H1 (cell line): ENCODE results near the gene AGPAT3. TPM values are rescaled to one million over a fixed set of nuclear protein-coding genes. Genes with fewer than 3 reads are reported as not detected.

ENCODE experiments used
- CTCF ChIA-PET: fragments of 300-600 bp; sonication (Branson Sonifier 250); formaldehyde crosslinking; loops from one replicate; lab custom pipeline; 2021; ENCODE audit not compliant: partially characterized antibody; lab: Charles Lee
- POLR2A ChIA-PET: fragments of 300-600 bp; sonication (Branson Sonifier 250); formaldehyde crosslinking; loops from one replicate; lab custom pipeline; 2021; ENCODE audit warnings: inconsistent platforms; ENCODE audit not compliant: partially characterized antibody; lab: Charles Lee
- DNase-seq, 2 experiments: peaks; one replicate each; pipeline versions ENCODE4 v3.0.0 to v3.0.0-alpha.2; 2010 to 2022; ENCODE audit warnings: low spot score in 2 of 2, low read depth in 1 of 2, mixed read lengths in 1 of 2
- FAIRE-seq: peaks from 2 replicates; lab custom pipeline; 2011; peaks lifted over from hg19 to GRCh38; lab: Jason Lieb, UNC
- H2AFZ ChIP-seq: 2 replicates; pipeline ENCODE4 v1.8.1; 2012; ENCODE audit warnings: low read length, inconsistent platforms
- H2AK5ac ChIP-seq: 2 replicates; pipeline ENCODE4 v1.6.1; 2013; ENCODE audit warnings: low read depth, low read length
- H2BK120ac ChIP-seq: replicated peaks from 2 replicates; pipeline ENCODE3; 2013; ENCODE audit warnings: low read depth, low read length, inconsistent platforms
- H2BK12ac ChIP-seq: 2 replicates; pipeline ENCODE4 v1.6.1; 2013; ENCODE audit warnings: low read depth, low read length
- H2BK15ac ChIP-seq: 2 replicates; pipeline ENCODE4 v1.6.1; 2013; ENCODE audit warnings: low read length
- H2BK20ac ChIP-seq: 2 replicates; pipeline ENCODE4 v1.6.1; 2013; ENCODE audit warnings: low read length
- H2BK5ac ChIP-seq: 2 replicates; pipeline ENCODE4 v1.6.1; 2013; ENCODE audit warnings: low read depth, low read length
- H3K14ac ChIP-seq: 2 replicates; pipeline ENCODE4 v1.6.1; 2013; ENCODE audit warnings: inconsistent platforms; ENCODE audit not compliant: insufficient read length
- H3K18ac ChIP-seq: 2 replicates; pipeline ENCODE4 v1.6.1; 2013; ENCODE audit warnings: low read length; ENCODE audit errors: extremely low read depth
- H3K23ac ChIP-seq: 2 replicates; pipeline ENCODE4 v1.6.1; 2013; ENCODE audit warnings: inconsistent platforms; ENCODE audit not compliant: insufficient read length
- H3K23me2 ChIP-seq: 2 replicates; pipeline ENCODE4 v1.6.1; 2013; ENCODE audit warnings: low read depth, low read length
- H3K27ac ChIP-seq: 2 replicates; pipeline ENCODE4 v1.6.1; 2011; ENCODE audit warnings: low read depth, low read length, inconsistent platforms
- H3K27me3 ChIP-seq, 4 experiments: replicated peaks in 1 of 4; 1 replicate in 1 of 4; 2 replicates in 3 of 4; pipeline versions ENCODE4 v1.6.1 to v1.8.1; 2011 to 2013; ENCODE audit warnings: low read length in 3 of 4, mild to moderate bottlenecking in 3 of 4, inconsistent platforms in 2 of 4, mixed read lengths in 2 of 4, moderate library complexity in 1 of 4; ENCODE audit not compliant: control insufficient read depth in 3 of 4, insufficient read depth in 3 of 4; ENCODE audit errors: extremely low read depth in 1 of 4
- H3K36me3 ChIP-seq, 4 experiments: 2 replicates each; pipeline versions ENCODE4 v1.6.1 to v1.8.1; 2011 to 2013; ENCODE audit warnings: mild to moderate bottlenecking in 4 of 4, low read length in 3 of 4, moderate library complexity in 2 of 4, control low read depth in 1 of 4, inconsistent platforms in 1 of 4; ENCODE audit not compliant: insufficient read depth in 4 of 4, control insufficient read depth in 2 of 4
- H3K4ac ChIP-seq: replicated peaks from 2 replicates; pipeline ENCODE3; 2013; ENCODE audit warnings: low read length, low read depth, mixed read lengths, inconsistent platforms; ENCODE audit not compliant: insufficient read length
- H3K4me1 ChIP-seq, 4 experiments: replicated peaks in 1 of 4; 1 replicate in 1 of 4; 2 replicates in 3 of 4; pipeline versions ENCODE4 v1.6.1 to v1.8.1; 2011 to 2013; ENCODE audit warnings: low read length in 3 of 4, inconsistent platforms in 2 of 4, mixed read lengths in 1 of 4; ENCODE audit not compliant: insufficient read depth in 4 of 4, control insufficient read depth in 3 of 4
- H3K4me2 ChIP-seq, 2 experiments: 2 replicates each; pipeline versions ENCODE4 v1.6.1 to v1.8.1; 2011 to 2013; ENCODE audit warnings: low read depth in 2 of 2, low read length in 2 of 2, control low read depth in 1 of 2, inconsistent platforms in 1 of 2, mild to moderate bottlenecking in 1 of 2; ENCODE audit not compliant: insufficient read depth in 1 of 2
- H3K4me3 ChIP-seq, 4 experiments: fragments of 200-600, 300-600 bp in 1 of 4; sonication (generic), shearing (Covaris generic), sonication (Bioruptor Twin) in 1 of 4; 2 replicates each; pipeline versions ENCODE4 v1.5.1 to v1.8.1; 2011 to 2016; ENCODE audit warnings: low read length in 4 of 4, low read depth in 3 of 4, control low read depth in 2 of 4, inconsistent platforms in 2 of 4, mild to moderate bottlenecking in 2 of 4, mixed read lengths in 1 of 4, moderate library complexity in 1 of 4; ENCODE audit not compliant: insufficient read depth in 2 of 4; ENCODE audit errors: extremely low read depth in 1 of 4
- H3K56ac ChIP-seq: replicated peaks from 2 replicates; pipeline ENCODE3; 2013; ENCODE audit warnings: low read depth, mild to moderate bottlenecking, mixed read lengths, low read length, inconsistent platforms; ENCODE audit not compliant: insufficient read length
- H3K79me1 ChIP-seq: 2 replicates; pipeline ENCODE4 v1.6.1; 2013; ENCODE audit warnings: low read depth, low read length, control low read depth
- H3K79me2 ChIP-seq, 2 experiments: 2 replicates each; pipeline versions ENCODE4 v1.6.1 to v1.8.1; 2012 to 2013; ENCODE audit warnings: low read length in 2 of 2, mild to moderate bottlenecking in 2 of 2, inconsistent platforms in 1 of 2; ENCODE audit not compliant: insufficient read depth in 2 of 2, control insufficient read depth in 1 of 2
- H3K9ac ChIP-seq, 4 experiments: replicated peaks in 1 of 4; 1 replicate in 1 of 4; 2 replicates in 3 of 4; pipeline versions ENCODE4 v1.6.1 to v1.8.1; 2011 to 2013; ENCODE audit warnings: low read depth in 3 of 4, low read length in 3 of 4, control low read depth in 2 of 4, mild to moderate bottlenecking in 2 of 4, moderate library complexity in 2 of 4, inconsistent platforms in 1 of 4; ENCODE audit errors: extremely low read depth in 1 of 4
- H3K9me3 ChIP-seq, 2 experiments: 2 replicates each; pipeline versions ENCODE4 v1.6.1 to v1.8.1; 2012 to 2013; ENCODE audit warnings: mild to moderate bottlenecking in 2 of 2, moderate library complexity in 2 of 2, control low read depth in 1 of 2, inconsistent platforms in 1 of 2, low read depth in 1 of 2, low read length in 1 of 2, mixed read lengths in 1 of 2; ENCODE audit not compliant: insufficient read depth in 2 of 2
- H4K20me1 ChIP-seq, 2 experiments: replicated peaks in 1 of 2; 2 replicates each; pipeline versions ENCODE3 to v1.8.1; 2011 to 2013; ENCODE audit warnings: inconsistent platforms in 2 of 2, low read length in 2 of 2, mild to moderate bottlenecking in 1 of 2; ENCODE audit not compliant: insufficient read depth in 2 of 2, control insufficient read depth in 1 of 2
- H4K5ac ChIP-seq: 2 replicates; pipeline ENCODE4 v1.6.1; 2013; ENCODE audit warnings: low read length, low read depth, mixed read lengths, inconsistent platforms; ENCODE audit not compliant: insufficient read length
- H4K8ac ChIP-seq: 2 replicates; pipeline ENCODE4 v1.8.0; 2013; ENCODE audit warnings: mild to moderate bottlenecking, moderate library complexity, low read length, inconsistent platforms; ENCODE audit not compliant: insufficient read depth; ENCODE audit errors: extremely low read depth
- H4K91ac ChIP-seq: replicated peaks from 2 replicates; pipeline ENCODE3; 2013; ENCODE audit warnings: low read length, mixed read lengths, inconsistent platforms; ENCODE audit not compliant: insufficient read length
- CEBPB ChIP-seq: IDR thresholded peaks from 2 replicates; pipeline ENCODE4 v1.6.1; 2012; ENCODE audit warnings: low read depth, low read length
- CTCF ChIP-seq, 3 experiments: IDR thresholded peaks; 1 replicate in 2 of 3; 2 replicates in 1 of 3; pipeline versions ENCODE4 v1.5.1 to v1.6.1; 2011; ENCODE audit warnings: low read length in 3 of 3, mild to moderate bottlenecking in 3 of 3, inconsistent platforms in 2 of 3, low read depth in 1 of 3, moderate library complexity in 1 of 3; ENCODE audit not compliant: insufficient read depth in 1 of 3; ENCODE audit errors: control extremely low read depth in 1 of 3
- EGR1 ChIP-seq: IDR thresholded peaks from 2 replicates; pipeline ENCODE4 v1.6.1; 2011; ENCODE audit warnings: low read depth, low read length, borderline replicate concordance
- EZH2 ChIP-seq: fragments of 200-600 bp; sonication (generic); IDR thresholded peaks from 2 replicates; pipeline ENCODE4 v1.7.1; 2012; ENCODE audit warnings: low read depth, mild to moderate bottlenecking, moderate library complexity, low read length, inconsistent platforms; ENCODE audit not compliant: severe bottlenecking
- HDAC6 ChIP-seq: IDR thresholded peaks from one replicate; pipeline ENCODE4 v1.7.1; 2012; ENCODE audit warnings: low read depth, mild to moderate bottlenecking, inconsistent platforms, low read length, moderate library complexity
- POU5F1 ChIP-seq: IDR thresholded peaks from 2 replicates; pipeline ENCODE4 v1.6.1; 2011; ENCODE audit warnings: low read depth, mild to moderate bottlenecking, low read length, moderate library complexity
- SIRT6 ChIP-seq: IDR thresholded peaks from one replicate; pipeline ENCODE4 v1.7.1; 2012; ENCODE audit warnings: low read length, inconsistent platforms
- SIX5 ChIP-seq: IDR thresholded peaks from 2 replicates; pipeline ENCODE4 v1.6.1; 2011; ENCODE audit warnings: mild to moderate bottlenecking, low read depth, low read length
- SP4 ChIP-seq: IDR thresholded peaks from 2 replicates; pipeline ENCODE4 v1.6.1; 2012; ENCODE audit warnings: low read length, inconsistent platforms
- TEAD4 ChIP-seq: IDR thresholded peaks from 2 replicates; pipeline ENCODE4 v1.6.1; 2012; ENCODE audit warnings: low read depth, low read length, inconsistent platforms, mixed read lengths
- YY1 ChIP-seq: IDR thresholded peaks from 2 replicates; pipeline ENCODE4 v1.6.1; 2011; ENCODE audit warnings: low read depth, mild to moderate bottlenecking, low read length
- WGBS, 2 experiments: shearing (Covaris generic) in 1 of 2; methylation state at CpG; one replicate each; pipeline versions ENCODE4 v1.1.6 to v1.1.7; 2013 to 2015; ENCODE audit warnings: low lambda C conversion rate in 2 of 2, mixed read lengths in 2 of 2, inconsistent platforms in 1 of 2, low coverage in 1 of 2, missing lambda C conversion rate in 1 of 2; ENCODE audit not compliant: insufficient replicate concordance in 2 of 2, insufficient coverage in 1 of 2, insufficient read length in 1 of 2; ENCODE audit errors: extremely low coverage in 1 of 2, missing lambda C conversion rate in 1 of 2; 5-methylcytosine and 5-hydroxymethylcytosine counted together
- polyA plus RNA-seq, 7 experiments: library from polyadenylated mRNA; depleted of rRNA in 3 of 7; stranded (reverse) in 5 of 7; unstranded in 2 of 7; fragments of >200 nt in 5 of 7; fragments of 200-250 nt in 2 of 7; gene quantifications; 1 replicate in 5 of 7; 2 replicates in 1 of 7; 4 replicates in 1 of 7; pipeline versions ENCODE4 v1.2.1 to v1.2.3, GENCODE V29; 2011 to 2013; ENCODE audit warnings: missing spikeins in 2 of 7, mixed read lengths in 2 of 7
- total RNA-seq: library from RNA; stranded (reverse); fragmentation: NEBNext Ultra II Directional; extraction: Animal tissue kit (Norgen Biotek cat#: 25700); gene quantifications from 2 replicates; pipeline ENCODE4 v1.2.1, GENCODE V29; 2021

AGPAT3 gene
- total and polyA plus RNA-seq, 2 of the 8 experiments (the other 6 are each of a cell fraction or from before 2014, with no cell fraction given): 5.8 to 7.3 TPM

GRCh38 chr21:43880111-43880985 lies 15.3 kb downstream of the AGPAT3 start:
- POLR2A ChIA-PET: no interaction called here
- no peak overlapping the region for H2BK15ac ChIP-seq
- H4K20me1 ChIP-seq: no peaks in the 10 kb centered on the region
- H3K23me2 ChIP-seq: no peaks in the 10 kb centered on the region; the same call in 1 of the 2 replicates
- no peaks in the 10 kb centered on the region for H3K79me1 ChIP-seq
- peaks cover 0 to 14% (median 6%) of the 10 kb centered on the region in 4 experiments; a peak in 6 of 7 replicates for H3K4me1 ChIP-seq
- no peak overlapping the region; the same call in 1 of the 2 replicates for H2BK12ac ChIP-seq
- peak overlapping the region; percentile 26 for H4K91ac ChIP-seq
- 84% methylated on average over 14 of the region's 14 CpGs; no CpG with 5 or more reads in 1 of the 2 experiments for WGBS, 2 experiments
- H3K27me3 ChIP-seq: no peaks in the 10 kb centered on the region
- no peak overlapping the region for H3K9ac ChIP-seq
- H3K14ac ChIP-seq: no peak overlapping the region
- H2BK120ac ChIP-seq: no peak overlapping the region
- H3K56ac ChIP-seq: no peak overlapping the region
- no peak overlapping the region for H3K18ac ChIP-seq
- no peaks in the 10 kb centered on the region for H3K9me3 ChIP-seq
- H3K27ac ChIP-seq: no peak overlapping the region
- H2AFZ ChIP-seq: no peak overlapping the region
- H3K79me2 ChIP-seq: no peaks in the 10 kb centered on the region
- DNase-seq (no peak), FAIRE-seq (no peak)
- no peak overlapping the region for H4K5ac ChIP-seq
- CTCF ChIA-PET: interaction anchor here (1.2 kb wide), 1 partner anchor 59 kb away, joined by 4 read pairs; no protein-coding TSS in a partner anchor
- no peak overlapping the region for H2AK5ac ChIP-seq
- no peaks in the 10 kb centered on the region for H3K36me3 ChIP-seq
- H2BK5ac ChIP-seq: peak overlapping the region; percentile 56; the same call in 1 of the 2 replicates
- TF ChIP-seq TEAD4 (no peak), SIX5 (no peak), SIRT6 (no peak), CEBPB (no peak), EZH2 (no peak), YY1 (no peak), HDAC6 (no peak), POU5F1 (no peak), EGR1 (no peak), CTCF (IDR thresholded peaks at IDR 0.05; ENCODE audit: control extremely low read depth in 1 of 3, insufficient read depth in 1 of 3, low read depth in 1 of 3, low read length in 3 of 3) (no peak), SP4 (no peak)
- H3K4ac ChIP-seq: no peak overlapping the region
- H3K4me2 ChIP-seq: no peak overlapping the region
- H3K4me3 ChIP-seq: no peak overlapping the region
- no peak overlapping the region for H4K8ac ChIP-seq
- H3K23ac ChIP-seq: no peak overlapping the region
- no peak overlapping the region for H2BK20ac ChIP-seq
